GM21576 (cell line): Measurements from ENCODE around the gene LPAR1.
"Not testable (repeated sequence)": the region's sequence is repeated elsewhere in the genome, so short reads cannot be mapped to it uniquely, and the experiment has no call there.

Source experiments
- ATAC-seq: cut with Tn5 transposase; IDR thresholded peaks from one replicate; pipeline ENCODE4 v1.9.1; 2021; ENCODE audit warnings: mild to moderate bottlenecking, moderate library complexity; ENCODE audit not compliant: unreplicated experiment

Gene LPAR1

DNA sequence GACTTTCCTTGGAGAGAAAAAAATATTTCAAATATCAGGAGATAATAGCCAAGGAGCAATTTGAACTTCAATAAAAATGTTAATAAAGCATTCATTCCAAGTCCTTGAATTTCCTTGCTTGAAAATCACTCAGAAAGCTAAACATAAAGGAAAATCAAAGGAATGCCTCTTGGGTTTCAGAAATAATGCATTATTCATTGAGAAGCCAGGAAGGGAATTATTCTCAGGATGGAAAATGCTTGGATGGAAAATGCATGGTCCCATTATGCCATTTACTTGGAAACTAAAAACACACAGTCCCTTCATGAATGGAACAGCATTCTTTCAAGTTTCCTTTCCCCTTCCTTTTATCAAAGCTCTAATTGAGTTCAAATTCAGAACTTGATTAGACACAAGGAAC is 160.9 kb downstream of the LPAR1 start:
- ATAC-seq: no peak

DNA sequence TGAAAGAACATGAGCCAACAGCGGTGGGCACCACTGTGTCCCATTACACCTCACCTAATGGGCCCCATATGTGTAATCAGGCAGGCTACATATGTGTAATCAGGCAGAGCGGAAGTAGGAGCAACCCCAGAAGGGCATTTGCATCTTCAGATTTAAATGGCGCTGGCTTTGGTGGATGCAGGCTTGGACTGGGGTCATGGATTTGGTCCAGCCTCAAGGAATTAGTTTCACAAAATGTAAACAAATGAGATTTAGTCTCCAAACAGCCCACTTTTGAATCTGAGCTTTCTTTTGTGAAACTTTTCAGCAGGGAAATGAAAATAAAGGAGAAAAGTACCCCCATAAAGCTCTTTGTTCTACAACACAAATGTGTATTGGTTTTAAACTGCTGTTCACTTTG is 161.3 kb downstream of the LPAR1 start:
- no peak for ATAC-seq

DNA sequence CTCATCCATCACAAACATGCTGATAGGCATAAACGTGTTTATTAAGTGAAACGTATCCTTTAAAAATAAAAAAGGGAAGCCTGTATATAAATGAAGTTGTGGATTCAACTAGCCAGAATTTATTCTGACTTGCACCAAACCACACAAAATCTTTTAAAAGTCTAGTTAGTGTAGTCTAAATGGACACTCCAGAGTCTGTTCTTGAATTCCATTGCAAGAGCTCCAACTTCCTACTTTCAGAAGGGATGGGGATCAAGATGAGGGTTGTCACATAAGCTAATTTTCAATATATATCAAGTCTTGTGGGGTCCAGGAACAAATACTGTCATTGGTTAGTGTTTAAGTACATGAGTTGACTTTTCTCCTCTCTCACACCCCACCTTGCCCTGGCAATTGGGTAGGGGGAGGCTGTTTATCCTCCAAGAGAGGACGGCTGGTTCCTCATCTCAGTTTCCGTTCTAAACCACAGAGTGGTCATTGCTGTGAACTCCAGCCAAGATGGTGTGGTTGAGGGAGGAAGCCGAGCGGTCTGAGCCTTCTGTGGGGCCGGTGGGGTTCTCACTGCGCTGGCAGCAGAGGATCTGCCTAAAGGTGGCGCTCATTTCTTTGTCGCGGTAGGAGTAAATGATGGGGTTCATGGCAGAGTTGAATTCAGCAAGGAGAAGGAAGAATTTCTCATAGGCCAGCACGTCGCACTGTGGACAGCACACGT is 163.2 kb downstream of the LPAR1 start:
- ATAC-seq: peak; percentile 84

DNA sequence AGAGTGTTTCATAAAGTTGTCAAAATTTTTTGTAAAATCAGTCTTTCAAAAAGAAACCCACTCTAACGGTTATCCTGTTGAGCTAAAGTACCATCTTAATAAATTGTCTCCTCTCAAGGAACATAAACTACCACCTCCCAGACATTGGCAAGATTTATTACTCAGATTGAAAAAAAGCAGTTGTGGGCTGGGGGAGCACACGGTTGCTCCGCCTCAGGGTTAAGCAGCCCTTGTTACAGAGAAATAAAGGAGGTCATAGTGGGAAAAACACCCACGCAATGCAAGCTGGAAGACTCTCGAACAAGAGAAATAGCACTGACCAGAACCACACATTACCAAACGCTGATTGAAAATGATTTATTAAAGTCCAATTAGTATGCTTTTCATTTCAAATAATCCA is 165.3 kb downstream of the LPAR1 start:
- no peak for ATAC-seq

DNA sequence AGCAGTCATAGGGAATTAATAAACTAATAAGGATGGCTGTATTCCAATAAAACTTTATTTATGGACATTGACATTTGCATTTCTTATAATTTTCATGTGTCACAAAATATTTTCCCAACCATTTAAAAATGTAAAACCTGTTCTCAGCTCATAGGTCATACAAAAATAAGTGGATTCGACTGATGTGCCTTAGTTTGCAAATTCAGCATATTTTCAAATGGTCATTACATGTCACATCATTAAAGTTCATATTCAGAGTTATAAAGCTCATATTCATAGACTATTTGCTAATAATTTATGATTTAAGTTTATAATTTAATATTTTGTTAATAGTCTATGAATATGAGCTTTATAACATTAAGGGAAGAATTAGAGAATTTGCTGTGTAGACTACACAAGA is 166.5 kb downstream of the LPAR1 start:
- no peak for ATAC-seq

DNA sequence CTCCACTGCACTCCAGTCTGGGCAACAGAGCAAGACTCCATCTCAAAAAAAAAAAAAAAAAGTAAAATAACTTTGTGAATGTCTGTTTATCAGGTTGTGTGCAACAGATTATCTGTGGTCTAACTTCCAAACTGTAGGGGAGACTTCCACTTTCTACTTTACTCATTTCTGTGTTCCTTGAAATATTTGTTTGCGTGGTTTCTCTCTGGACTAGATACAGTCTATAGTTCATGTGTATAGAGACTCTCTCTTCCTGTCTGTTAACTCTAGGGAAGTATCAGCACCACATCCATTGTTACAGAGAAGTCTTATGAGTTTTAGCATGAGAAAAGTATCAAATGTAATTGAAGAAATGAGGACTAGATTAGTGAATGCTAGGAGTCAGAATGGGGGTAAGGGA is 168.3 kb downstream of the LPAR1 start:
- ATAC-seq: no peak

DNA sequence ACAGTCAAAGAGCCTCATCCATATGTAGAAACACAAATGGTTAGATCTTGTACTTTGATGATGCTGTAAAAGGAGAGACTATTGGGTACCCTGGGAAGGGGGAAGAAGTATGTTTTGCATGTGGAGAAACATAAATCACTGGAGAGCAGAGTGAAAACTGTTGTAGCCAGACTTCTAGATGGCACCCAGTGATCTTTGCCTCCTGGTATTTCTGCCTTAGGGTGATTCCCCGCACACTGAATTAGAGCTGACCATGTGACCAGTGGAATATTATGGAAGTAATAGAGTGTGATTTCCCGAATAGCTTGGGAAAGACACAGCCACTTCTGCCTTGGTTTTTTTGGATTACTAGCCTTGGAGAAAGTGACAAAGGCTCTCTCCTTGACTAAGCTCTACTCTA is 174.3 kb downstream of the LPAR1 start:
- ATAC-seq: no peak

DNA sequence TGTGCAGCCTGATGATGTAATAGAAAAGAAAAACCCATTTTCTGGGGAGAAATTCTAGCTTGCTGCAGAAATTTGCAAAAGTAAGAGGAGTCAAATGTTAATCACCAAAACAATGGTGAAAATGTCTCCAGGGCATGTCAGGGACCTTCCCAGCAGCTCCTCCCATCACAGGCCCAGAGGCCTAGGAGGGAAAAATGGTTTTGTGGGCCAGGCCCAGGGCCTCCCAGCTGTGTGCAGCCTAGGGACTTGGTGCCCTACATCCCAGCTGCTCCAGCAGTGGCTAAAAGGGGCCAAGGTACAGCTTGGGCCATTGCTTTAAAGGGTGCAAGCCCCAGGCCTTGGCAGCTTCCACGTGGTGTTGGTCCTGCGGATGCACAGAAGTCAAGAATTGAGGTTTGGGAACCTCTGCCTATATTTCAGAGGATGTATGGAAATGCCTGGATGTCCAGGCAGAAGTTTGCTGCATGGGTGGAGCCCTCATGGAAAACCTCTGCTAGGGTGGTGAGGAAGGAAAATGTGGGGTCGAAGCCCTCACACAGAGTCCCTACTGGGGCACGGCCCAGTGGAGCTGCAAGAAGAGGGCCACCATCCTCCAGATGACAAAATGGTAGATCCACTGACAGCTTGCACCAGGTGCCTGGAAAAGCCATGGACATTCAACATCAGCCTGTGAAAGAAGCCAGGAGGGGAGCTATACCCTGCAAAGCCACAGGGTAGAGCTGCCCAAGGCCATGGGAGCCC is 176.7 kb downstream of the LPAR1 start:
- ATAC-seq: not testable (repeated sequence)

DNA sequence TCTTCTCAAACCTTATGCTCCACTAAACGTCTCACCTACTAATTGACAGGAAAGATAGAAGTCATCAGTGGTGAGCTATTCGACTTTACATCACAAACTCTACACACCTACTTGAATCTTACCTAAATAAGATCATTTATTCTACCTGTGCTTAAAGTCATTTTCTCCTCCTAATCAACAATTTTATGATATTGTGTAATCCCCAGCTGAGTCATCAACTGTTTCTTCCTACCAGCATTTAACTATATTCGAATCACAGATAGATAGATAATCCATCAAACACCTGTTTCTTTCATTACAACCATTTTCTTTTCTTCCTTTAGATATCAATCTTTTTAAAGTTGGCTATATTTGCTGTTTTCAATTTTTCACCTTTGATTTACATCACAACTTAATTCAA is 181.5 kb downstream of the LPAR1 start:
- no peak for ATAC-seq

DNA sequence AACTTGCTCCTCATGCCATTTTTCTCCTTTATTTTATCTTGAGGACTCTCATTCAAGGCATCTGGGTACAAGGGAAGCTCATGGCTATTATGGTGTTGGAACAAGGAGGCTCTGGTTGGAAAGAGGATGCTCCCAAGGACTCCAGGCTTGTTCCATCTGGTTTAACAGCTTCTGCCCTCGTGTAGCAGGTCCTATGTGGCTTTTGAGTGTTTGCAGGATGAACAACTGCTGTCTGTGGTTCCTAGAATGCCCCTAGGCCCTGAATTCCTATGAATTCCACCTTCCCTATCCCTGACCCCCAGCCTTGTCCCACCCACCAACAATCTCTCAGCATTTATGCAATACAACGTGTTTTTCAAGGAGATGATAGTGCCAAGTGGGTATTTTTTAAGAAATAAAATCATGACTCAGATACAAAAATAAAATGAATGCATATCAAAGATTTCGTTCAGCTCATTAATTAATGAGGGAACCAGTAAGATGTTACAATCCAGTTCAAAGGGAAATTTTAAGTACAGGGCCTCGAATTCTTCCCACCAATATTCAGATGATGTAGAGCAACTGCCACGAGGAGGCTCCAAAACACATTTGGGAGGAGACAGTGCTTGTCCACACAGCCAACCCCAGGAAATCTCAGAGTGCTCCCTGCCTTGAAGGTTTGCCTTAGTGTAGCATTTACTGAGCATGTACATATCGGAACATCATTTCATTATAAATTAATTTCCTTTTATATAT is 187.7 kb downstream of the LPAR1 start:
- no peak for ATAC-seq

DNA sequence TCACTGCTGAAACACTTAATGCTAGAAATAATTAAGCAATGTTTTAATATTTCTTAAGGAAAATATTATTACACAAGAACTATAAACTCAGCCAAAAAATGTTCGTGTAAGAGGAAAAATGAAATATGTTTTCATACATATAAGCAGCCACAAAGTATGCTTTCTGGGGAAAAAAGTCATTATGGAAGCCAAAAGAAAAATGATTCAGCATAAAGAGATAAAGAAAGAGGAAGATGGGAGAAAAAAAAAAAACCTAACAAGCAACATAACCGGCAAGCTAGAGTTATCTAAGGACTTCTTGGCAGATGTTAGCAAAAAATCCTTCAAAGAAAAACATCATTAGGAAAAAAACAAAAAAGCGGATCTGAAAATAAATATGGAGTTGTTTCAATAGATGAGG is 190.6 kb downstream of the LPAR1 start:
- no peak for ATAC-seq

DNA sequence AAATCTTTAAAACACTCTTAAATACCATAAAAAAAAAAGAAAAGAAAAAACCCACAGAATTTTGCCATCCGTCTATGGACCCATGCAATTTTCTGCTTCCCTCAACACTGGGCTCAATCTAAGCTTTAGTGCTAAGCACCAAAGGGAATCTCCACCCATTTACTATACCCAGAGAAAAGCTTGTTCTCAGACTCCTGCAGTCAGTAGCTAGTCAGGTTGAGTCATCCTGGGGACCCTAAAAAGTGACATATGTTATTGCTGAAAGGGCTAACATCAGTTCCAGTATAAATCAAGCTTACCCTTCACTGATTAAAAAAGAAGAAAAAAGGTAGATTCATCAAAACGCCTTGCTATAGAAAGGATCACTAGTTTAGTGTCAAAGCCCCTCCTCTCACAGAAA is 192.1 kb downstream of the LPAR1 start:
- ATAC-seq: no peak

DNA sequence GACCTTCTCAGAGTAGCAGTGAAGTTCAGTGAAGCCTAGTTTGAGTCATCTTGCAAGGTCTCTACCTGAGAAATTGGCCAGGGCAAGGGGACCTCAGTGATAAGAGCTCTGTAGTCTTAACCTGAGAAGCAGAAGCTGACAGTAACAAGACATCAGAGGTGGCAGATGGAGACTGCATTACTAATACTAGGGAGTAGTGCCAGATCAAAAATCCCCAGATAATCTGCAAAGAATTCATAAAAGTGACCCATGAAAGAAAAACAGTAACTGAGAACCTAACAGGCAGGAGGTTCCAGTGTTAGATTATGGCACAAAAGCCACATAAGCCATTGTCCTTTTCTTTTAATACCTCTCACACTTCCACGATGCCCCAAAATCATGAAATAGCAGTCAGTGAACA is 194.1 kb downstream of the LPAR1 start:
- no peak for ATAC-seq

DNA sequence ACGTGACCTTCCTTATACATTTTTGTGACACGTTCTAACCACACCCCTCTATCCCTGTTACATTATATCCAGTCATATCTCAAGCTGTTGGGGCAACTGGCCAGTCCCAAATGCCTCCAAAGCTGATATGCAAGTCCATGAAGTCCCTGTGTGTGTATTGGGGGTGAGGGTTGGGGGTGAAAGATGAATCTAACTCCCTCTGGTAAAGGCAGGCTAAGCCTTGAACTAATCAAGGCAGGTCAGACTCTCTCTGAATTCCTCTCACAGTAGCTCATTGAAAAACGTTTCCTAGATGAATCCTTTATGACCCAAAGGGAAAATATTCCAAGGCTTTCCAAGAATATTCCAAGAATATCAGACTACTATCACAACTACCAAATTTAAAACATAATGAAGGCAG is 195.3 kb downstream of the LPAR1 start:
- ATAC-seq: no peak

DNA sequence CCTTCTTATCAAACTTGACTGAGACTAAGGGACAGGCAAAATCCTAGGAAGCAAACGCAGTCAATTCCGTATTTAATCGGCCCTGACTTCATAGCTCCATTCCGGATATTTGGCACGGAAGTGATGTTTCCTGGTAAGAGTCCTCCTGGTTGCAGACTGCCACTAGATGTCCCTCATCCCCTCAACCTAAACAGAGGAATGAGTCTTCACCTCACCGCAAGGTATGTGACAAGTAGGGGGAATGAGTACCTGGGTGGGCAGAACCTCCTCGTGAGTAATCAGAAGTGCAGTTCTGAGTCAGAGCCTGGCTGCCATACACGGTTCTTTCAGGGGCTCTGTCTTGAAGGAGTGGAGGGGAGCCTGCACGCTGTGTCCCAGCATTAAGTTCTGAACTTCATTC is 196.1 kb downstream of the LPAR1 start:
- no peak for ATAC-seq

DNA sequence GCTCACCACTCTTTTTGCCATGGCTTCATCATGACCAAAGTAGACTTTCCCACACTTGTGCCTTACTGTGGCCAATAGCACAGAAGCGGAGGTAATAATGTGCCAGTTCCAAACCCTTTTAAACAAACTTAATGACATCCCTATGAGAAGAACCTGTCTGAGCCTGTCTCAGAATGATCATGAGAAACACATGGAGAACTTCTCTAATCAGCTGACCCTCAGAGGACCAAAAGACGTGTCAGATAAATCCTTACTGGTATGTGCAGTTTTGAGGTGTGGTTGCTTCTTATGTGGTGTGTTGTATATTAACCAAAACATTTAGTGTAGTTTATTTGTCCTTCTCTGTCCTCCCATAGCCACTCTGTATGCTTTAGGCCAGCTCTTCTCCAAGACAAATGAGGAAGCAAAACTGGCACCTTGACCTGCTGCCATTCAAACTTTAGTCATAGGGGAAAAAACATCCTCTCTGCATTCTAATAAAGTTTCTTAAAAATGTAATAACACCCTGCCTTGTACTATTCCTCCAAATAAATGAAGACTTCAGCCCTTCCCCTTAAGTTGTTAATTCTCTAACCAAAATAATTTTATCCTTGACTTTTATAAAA is 200.8 kb downstream of the LPAR1 start:
- no peak for ATAC-seq

DNA sequence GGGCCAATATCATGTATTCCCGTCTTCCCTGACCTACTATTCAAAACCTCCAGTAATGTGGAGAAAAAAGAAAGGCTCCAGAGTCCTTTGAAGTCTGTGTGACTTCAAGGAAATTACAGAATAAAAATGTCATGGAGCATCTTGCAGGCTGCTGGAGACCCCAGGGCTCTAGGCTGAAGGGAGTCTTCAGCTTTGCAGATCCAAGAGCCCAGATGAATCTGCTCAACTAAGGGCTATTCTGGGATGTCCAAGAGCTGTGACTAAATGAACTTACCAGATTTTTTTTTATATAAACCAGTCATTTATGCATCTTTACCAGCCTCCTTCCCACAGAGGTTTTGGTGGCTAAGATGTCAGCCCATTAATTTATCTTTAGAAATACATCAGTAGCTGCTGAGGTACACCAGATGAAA is 202.4 kb downstream of the LPAR1 start:
- ATAC-seq: no peak

DNA sequence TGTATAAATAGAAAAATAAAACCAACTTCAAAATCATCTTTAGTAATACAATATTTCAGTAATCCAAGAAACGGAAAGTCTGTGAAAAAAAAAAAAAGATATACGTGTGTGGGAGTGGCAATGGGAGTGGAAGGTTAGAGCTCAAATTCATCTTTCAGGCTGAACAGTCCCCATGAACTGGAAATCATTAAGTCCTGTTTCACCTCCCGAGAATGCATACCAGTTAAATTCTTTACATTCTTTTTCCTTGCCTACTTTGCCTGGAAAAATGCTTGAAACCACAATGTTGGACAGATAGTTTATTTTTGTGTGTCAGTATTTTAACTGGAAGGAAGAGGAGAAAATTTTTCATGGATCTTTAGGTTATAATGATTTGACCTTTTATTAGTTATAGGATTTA is 202.9 kb downstream of the LPAR1 start:
- ATAC-seq: no peak

DNA sequence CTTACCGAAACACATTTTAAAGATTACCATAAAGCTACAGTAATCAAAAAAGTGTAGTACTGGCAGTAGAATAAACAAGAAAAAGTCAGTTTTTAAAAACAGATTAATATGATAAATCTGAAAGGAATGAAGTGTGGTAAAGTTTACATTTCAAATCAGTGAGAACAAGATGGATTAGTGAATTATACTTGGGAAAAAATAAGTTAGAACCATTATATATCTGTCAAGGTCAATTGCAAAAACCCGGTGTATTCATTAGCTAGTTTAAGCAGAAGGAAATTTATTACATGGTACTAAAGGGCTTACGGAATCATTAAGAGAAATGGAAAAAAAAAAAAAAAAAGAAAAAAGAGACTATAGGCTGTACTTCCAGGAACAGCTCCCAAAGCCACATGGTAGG is 205.3 kb downstream of the LPAR1 start:
- no peak for ATAC-seq

DNA sequence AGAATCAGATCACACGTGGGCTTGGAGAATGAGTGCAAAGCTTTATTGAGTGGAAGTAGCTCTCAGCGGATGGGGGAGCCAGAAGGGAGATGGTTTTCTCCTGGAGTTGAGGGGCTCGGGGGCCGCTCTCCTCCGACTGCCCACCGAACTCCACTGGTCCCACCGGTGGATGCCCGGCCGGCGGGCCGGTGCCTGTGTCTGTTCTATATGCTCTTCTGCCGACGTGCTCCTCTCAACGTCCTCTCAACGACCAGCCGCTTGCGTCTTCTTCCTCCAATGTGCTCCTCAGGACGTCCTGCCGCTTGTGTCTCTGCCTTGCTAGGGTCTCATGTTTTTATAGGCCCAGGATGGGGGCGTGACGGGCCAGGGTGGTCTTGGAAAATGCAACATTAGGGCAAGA is 207.8 kb downstream of the LPAR1 start:
- ATAC-seq: no peak

DNA sequence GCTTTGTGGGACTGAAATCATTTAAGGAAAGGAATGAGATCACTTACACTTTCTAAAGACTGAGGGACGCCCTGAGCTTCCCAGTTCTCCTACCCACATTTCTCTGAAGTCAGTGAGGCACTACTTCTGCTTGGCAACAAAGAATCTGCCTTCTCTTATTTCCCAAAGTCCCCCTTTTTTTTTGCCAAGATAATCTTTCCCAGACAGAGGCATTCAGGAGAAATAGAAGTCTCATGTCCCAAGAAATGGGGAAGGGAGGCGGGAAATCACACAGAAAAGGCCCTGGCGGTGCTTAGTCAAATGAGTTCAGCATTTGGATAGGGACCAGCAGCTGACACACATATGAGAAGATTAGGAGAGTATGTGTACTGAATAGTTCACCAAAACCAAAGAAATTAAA is 210.0 kb downstream of the LPAR1 start:
- no peak for ATAC-seq

DNA sequence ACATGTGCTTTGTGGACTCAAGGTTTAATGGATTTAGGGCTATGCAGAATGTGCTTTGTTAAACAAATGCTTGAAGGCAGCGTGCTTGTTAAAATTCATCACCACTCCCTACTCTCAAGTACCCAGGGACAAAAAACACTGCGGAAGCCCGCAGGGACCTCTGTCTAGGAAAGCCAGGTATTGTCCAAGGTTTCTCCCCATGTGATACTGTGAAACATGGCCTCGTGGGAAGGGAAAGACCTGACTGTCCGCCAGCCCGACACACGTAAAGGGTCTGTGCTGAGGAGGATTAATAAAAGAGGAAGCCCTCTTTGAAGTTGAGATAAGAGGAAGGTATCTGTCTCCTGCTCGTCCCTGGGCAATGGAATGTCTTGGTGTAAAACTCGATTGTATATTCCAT is 211.9 kb downstream of the LPAR1 start:
- ATAC-seq: not testable (repeated sequence)
